ENCODE results near the gene PTH1R.
A peak's percentile ranks its signal among the peaks of the same experiment; 100 is the strongest.

Gene PTH1R

GRCh38 chr3:46926039-46926438 is 48.5 kb downstream of the PTH1R start:
- no peak overlapping the region for H3K4me3 ChIP-seq (replicated peaks; ENCODE audit: insufficient read depth, low read length)
- DNase-seq (ENCODE audit: low read depth in 1 of 2, low spot score in 1 of 2): no peak
- H3K27ac ChIP-seq (replicated peaks): peak overlapping the region; percentile 67
- H3K27me3 ChIP-seq (ENCODE audit: insufficient read depth, poor library complexity, severe bottlenecking): no peaks in the 10 kb centered on the region
- no peak for TF ChIP-seq CTCF (IDR thresholded peaks at IDR 0.05; ENCODE audit: insufficient read depth, low read length)

DNA sequence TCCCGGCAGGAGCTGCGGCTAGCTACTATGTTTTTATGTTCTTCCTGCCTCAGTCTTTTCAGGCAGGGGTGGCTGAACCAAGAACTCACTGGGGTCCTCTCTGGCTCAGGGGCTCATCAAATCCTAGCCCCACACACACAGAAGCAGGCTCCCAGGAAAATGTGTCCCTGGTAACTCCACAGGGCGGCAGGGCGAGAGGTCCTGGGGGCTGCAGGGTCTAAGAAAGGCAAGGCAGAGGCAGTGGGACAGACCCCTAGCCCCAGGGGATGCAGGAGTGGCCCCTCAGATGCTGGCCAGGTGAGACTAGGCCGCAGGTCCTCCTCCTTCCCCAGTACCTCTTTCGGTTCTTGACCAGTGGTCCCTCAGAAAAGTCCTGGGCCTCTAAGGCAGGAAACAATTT is 48.9 kb downstream of the PTH1R start:
- H3K27me3 ChIP-seq (ENCODE audit: insufficient read depth, poor library complexity, severe bottlenecking): no peaks in the 10 kb centered on the region
- DNase-seq (ENCODE audit: low read depth in 1 of 2, low spot score in 1 of 2): no peak
- H3K27ac ChIP-seq (replicated peaks): peak overlapping the region; percentile 67
- TF ChIP-seq GABPA (IDR thresholded peaks at IDR 0.05; ENCODE audit: low read depth) (no peak), SPI1 (IDR thresholded peaks at IDR 0.05; ENCODE audit: borderline replicate concordance, low read depth) (no peak), CTCF (IDR thresholded peaks at IDR 0.05; ENCODE audit: insufficient read depth, low read length) (no peak), POLR2AphosphoS5 (IDR thresholded peaks at IDR 0.05; ENCODE audit: low read depth) (no peak)
- TF ChIP-seq, protein P1, sequence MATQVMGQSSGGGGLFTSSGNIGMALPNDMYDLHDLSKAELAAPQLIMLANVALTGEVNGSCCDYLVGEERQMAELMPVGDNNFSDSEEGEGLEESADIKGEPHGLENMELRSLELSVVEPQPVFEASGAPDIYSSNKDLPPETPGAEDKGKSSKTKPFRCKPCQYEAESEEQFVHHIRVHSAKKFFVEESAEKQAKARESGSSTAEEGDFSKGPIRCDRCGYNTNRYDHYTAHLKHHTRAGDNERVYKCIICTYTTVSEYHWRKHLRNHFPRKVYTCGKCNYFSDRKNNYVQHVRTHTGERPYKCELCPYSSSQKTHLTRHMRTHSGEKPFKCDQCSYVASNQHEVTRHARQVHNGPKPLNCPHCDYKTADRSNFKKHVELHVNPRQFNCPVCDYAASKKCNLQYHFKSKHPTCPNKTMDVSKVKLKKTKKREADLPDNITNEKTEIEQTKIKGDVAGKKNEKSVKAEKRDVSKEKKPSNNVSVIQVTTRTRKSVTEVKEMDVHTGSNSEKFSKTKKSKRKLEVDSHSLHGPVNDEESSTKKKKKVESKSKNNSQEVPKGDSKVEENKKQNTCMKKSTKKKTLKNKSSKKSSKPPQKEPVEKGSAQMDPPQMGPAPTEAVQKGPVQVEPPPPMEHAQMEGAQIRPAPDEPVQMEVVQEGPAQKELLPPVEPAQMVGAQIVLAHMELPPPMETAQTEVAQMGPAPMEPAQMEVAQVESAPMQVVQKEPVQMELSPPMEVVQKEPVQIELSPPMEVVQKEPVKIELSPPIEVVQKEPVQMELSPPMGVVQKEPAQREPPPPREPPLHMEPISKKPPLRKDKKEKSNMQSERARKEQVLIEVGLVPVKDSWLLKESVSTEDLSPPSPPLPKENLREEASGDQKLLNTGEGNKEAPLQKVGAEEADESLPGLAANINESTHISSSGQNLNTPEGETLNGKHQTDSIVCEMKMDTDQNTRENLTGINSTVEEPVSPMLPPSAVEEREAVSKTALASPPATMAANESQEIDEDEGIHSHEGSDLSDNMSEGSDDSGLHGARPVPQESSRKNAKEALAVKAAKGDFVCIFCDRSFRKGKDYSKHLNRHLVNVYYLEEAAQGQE (IDR thresholded peaks at IDR 0.05; ENCODE audit: insufficient replicate concordance, low read depth): no peak
- no peak overlapping the region for H3K4me3 ChIP-seq (replicated peaks; ENCODE audit: insufficient read depth, low read length)

DNA sequence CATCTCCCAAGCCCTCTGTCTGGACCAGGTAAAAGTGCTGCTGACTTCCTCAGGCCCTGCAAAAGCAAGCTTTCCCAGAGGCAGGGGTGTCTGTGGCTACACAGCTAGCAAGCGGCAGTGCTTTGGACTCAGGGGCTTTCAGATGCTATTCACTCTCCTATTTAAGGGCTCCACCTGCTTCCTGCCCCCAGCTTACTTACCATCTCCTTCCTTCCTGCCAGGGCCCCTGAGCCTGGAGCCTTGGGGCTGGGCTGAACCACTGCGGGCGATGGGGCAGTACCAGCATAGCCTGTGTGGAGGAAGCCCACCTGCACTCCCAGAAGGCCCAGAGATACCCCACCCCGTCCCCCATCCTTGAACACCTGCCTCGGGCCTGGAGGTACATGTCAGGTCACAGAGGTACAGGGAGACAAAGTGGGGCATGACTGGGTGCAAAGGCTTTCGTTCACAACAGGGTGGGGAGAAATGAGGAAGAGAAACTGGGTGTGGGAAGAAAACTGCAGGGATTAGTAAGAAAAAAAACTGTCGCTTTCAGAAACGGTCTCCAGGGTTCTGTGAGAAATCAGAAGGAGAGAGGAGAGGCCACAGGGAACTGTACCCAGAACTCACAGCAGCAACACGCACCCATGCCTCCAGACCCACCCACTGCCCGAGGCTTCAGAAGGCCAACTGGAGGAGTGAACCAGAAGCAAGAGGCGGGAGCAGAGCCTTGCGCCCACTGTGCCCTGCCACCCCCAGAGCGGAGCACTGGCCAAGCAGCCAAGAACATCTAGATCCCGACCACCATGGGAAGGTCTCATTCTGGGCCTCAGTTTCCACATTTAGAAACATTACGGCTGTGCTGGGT is 49.6 kb downstream of the PTH1R start:
- DNase-seq (ENCODE audit: low read depth in 1 of 2, low spot score in 1 of 2): peak; percentile 42 to 66
- TF ChIP-seq, protein P1 (IDR thresholded peaks at IDR 0.05; ENCODE audit: insufficient replicate concordance, low read depth): no peak
- no peak for TF ChIP-seq CTCF (IDR thresholded peaks at IDR 0.05; ENCODE audit: insufficient read depth, low read length)
- TF ChIP-seq SPI1 (IDR thresholded peaks at IDR 0.05; ENCODE audit: borderline replicate concordance, low read depth): peak; percentile 86
- TF ChIP-seq POLR2AphosphoS5 (IDR thresholded peaks at IDR 0.05; ENCODE audit: low read depth): no peak
- no peak for TF ChIP-seq GABPA (IDR thresholded peaks at IDR 0.05; ENCODE audit: low read depth)
- Histone ChIP-seq H3K27me3 (ENCODE audit: insufficient read depth, poor library complexity, severe bottlenecking) (no peaks in the 10 kb centered on the region), H3K27ac (replicated peaks) (peak overlapping the region; percentile 67), H3K4me3 (replicated peaks; ENCODE audit: insufficient read depth, low read length) (peak overlapping the region; percentile 12; the same call in 1 of the 2 replicates)

- no peak for DNase-seq (ENCODE audit: low read depth in 1 of 2, low spot score in 1 of 2)
- Histone ChIP-seq H3K27me3 (ENCODE audit: insufficient read depth, poor library complexity, severe bottlenecking) (no peaks in the 10 kb centered on the region), H3K4me3 (replicated peaks; ENCODE audit: insufficient read depth, low read length) (no peak overlapping the region), H3K27ac (replicated peaks) (peak overlapping the region; percentile 67)
- TF ChIP-seq, protein P1 (IDR thresholded peaks at IDR 0.05; ENCODE audit: insufficient replicate concordance, low read depth): no peak
These were observed 50.2 kb downstream of the PTH1R start for GRCh38 chr3:46927718-46928073.
